HCT116 (cell line): ENCODE results near the gene LZTS3. TPM values are rescaled to one million over a fixed set of nuclear protein-coding genes. Genes with fewer than 3 reads are reported as not detected.

Experiments
- ATAC-seq: fragments of 200-7000 bp; cut with Tn5 transposase; 2 replicates; pipeline ENCODE4 v1.9.1; 2020; ENCODE audit warnings: mild to moderate bottlenecking, moderate library complexity
- BruUV-seq: library from RNA; stranded (reverse); fragments of 400-500 nt; replicated peaks from 2 replicates; lab custom pipeline; 2021; lab: Mats Ljungman, UMichigan
- CTCF ChIA-PET: fragments of 300-600 bp; sonication (Branson Sonifier 250); formaldehyde crosslinking; loops from one replicate; lab custom pipeline; 2021; ENCODE audit warnings: antibody characterized with exemption; lab: Charles Lee
- POLR2A ChIA-PET: fragments of 300-600, 350-600 bp; sonication (Branson Sonifier 250); formaldehyde crosslinking; loops from one replicate; lab custom pipeline; 2021; ENCODE audit warnings: antibody characterized with exemption; lab: Charles Lee
- RAD21 ChIA-PET, 2 experiments: fragments of 300-600 bp; sonication (Branson Sonifier 250); formaldehyde crosslinking; loops; one replicate each; lab custom pipeline; 2023; ENCODE audit warnings: low total read pairs in 2 of 2; ENCODE audit not compliant: uncharacterized antibody in 2 of 2, unreplicated experiment in 2 of 2, low non-redundant PET in 1 of 2; lab: Charles Lee
- DNase-seq: peaks from one replicate; pipeline ENCODE4 v3.0.0-alpha.2; 2010; ENCODE audit warnings: low read depth, low spot score
- H2AFZ ChIP-seq: fragments of 200-600 bp; shearing (Covaris generic), sonication (generic); 2 replicates; pipeline ENCODE4 v1.6.1; 2017; ENCODE audit warnings: low read depth, mixed run types, mixed read lengths, antibody characterized with exemption, low read length; ENCODE audit not compliant: poor library complexity, severe bottlenecking
- H3K27ac ChIP-seq: 2 replicates; pipeline ENCODE4 v1.5.1; 2012; ENCODE audit warnings: low read depth, low read length
- H3K27me3 ChIP-seq: fragments of 200-600 bp; sonication (generic); 2 replicates; pipeline ENCODE4 v1.6.1; 2016; ENCODE audit warnings: mixed run types, low read length, mixed read lengths; ENCODE audit not compliant: insufficient read depth
- H3K36me3 ChIP-seq, 2 experiments: fragments of 200-500 bp in 1 of 2; fragments of 200-600 bp in 1 of 2; sonication (Bioruptor generic) in 1 of 2; sonication (generic) in 1 of 2; 2 replicates each; pipeline versions ENCODE4 v1.5.1 to v1.6.1; 2014 to 2016; ENCODE audit warnings: low read length in 2 of 2, inconsistent platforms in 1 of 2, mixed read lengths in 1 of 2, mixed run types in 1 of 2; ENCODE audit not compliant: insufficient read depth in 2 of 2, control insufficient read depth in 1 of 2
- H3K4me1 ChIP-seq, 2 experiments: fragments of 200-600 bp in 1 of 2; sonication (generic) in 1 of 2; 2 replicates each; pipeline versions ENCODE4 v1.5.1 to v1.6.1; 2012 to 2017; ENCODE audit warnings: low read length in 2 of 2, inconsistent platforms in 1 of 2, mild to moderate bottlenecking in 1 of 2, mixed read lengths in 1 of 2, mixed run types in 1 of 2, moderate library complexity in 1 of 2; ENCODE audit not compliant: insufficient read depth in 2 of 2, control insufficient read depth in 1 of 2
- H3K4me2 ChIP-seq: fragments of 200-600 bp; sonication (generic); 2 replicates; pipeline ENCODE4 v1.6.1; 2017; ENCODE audit warnings: mixed run types, low read length, mixed read lengths
- H3K4me3 ChIP-seq, 2 experiments: fragments of 200-600 bp in 1 of 2; sonication (generic) in 1 of 2; replicated peaks in 1 of 2; 2 replicates each; pipeline ENCODE4 v1.5.1; 2011 to 2016; ENCODE audit warnings: low read length in 2 of 2, control low read depth in 1 of 2, low read depth in 1 of 2, mild to moderate bottlenecking in 1 of 2, mixed read lengths in 1 of 2, mixed run types in 1 of 2
- H3K79me2 ChIP-seq: fragments of 200-600 bp; sonication (generic); 2 replicates; pipeline ENCODE4 v1.6.1; 2017; ENCODE audit warnings: mild to moderate bottlenecking, mixed run types, low read length, moderate library complexity, mixed read lengths; ENCODE audit not compliant: insufficient read depth
- H3K9ac ChIP-seq: fragments of 200-600 bp; sonication (generic); 2 replicates; pipeline ENCODE4 v1.6.1; 2016; ENCODE audit warnings: low read length, mixed read lengths
- H3K9me2 ChIP-seq: fragments of 200-600 bp; sonication (generic), shearing (Covaris generic); 2 replicates; pipeline ENCODE4 v1.6.1; 2017; ENCODE audit warnings: mixed run types, mild to moderate bottlenecking, moderate library complexity; ENCODE audit not compliant: insufficient read depth
- H3K9me3 ChIP-seq, 2 experiments: fragments of 200-500 bp in 1 of 2; fragments of 200-600 bp in 1 of 2; sonication (Bioruptor generic) in 1 of 2; sonication (generic) in 1 of 2; 2 replicates each; pipeline ENCODE4 v1.6.1; 2014 to 2017; ENCODE audit warnings: low read length in 2 of 2, mixed read lengths in 2 of 2, inconsistent platforms in 1 of 2, low read depth in 1 of 2, mild to moderate bottlenecking in 1 of 2, mixed run types in 1 of 2, moderate library complexity in 1 of 2; ENCODE audit not compliant: control insufficient read depth in 1 of 2, insufficient read depth in 1 of 2
- H4K20me1 ChIP-seq: fragments of 200-600 bp; sonication (generic), shearing (Covaris generic); 2 replicates; pipeline ENCODE4 v1.6.1; 2017; ENCODE audit warnings: mixed run types, mild to moderate bottlenecking, moderate library complexity; ENCODE audit not compliant: insufficient read depth
- ATF3 ChIP-seq: IDR thresholded peaks from 2 replicates; pipeline ENCODE4 v1.6.1; 2012
- CBX3 ChIP-seq: IDR thresholded peaks from 2 replicates; pipeline ENCODE4 v1.6.1; 2012; ENCODE audit warnings: low read depth
- CEBPB ChIP-seq: IDR thresholded peaks from 2 replicates; pipeline ENCODE4 v1.6.1; 2012; ENCODE audit warnings: low read depth
- CTCF ChIP-seq, 3 experiments: fragments of 200-600 bp in 1 of 3; sonication (generic) in 1 of 3; IDR thresholded peaks in 2 of 3; conservative IDR thresholded peaks in 1 of 3; 2 replicates each; pipeline ENCODE4 v1.5.1; 2012 to 2017; ENCODE audit warnings: low read depth in 2 of 3, low read length in 2 of 3, antibody characterized with exemption in 1 of 3, borderline replicate concordance in 1 of 3, control low read depth in 1 of 3, mild to moderate bottlenecking in 1 of 3, mixed read lengths in 1 of 3, mixed run types in 1 of 3, moderate library complexity in 1 of 3; ENCODE audit not compliant: insufficient read depth in 1 of 3
- EGR1 ChIP-seq: IDR thresholded peaks from 2 replicates; pipeline ENCODE4 v1.6.1; 2012; ENCODE audit warnings: low read depth
- ELF1 ChIP-seq: IDR thresholded peaks from 2 replicates; pipeline ENCODE4 v1.6.1; 2012; ENCODE audit warnings: low read depth, borderline replicate concordance
- EZH2 ChIP-seq: fragments of 200-600 bp; sonication (generic); IDR thresholded peaks from 2 replicates; pipeline ENCODE4 v1.6.1; 2017; ENCODE audit warnings: antibody characterized with exemption, mixed run types
- EZH2phosphoT487 ChIP-seq: fragments of 200-600 bp; IDR thresholded peaks from 2 replicates; pipeline ENCODE4 v1.6.1; 2018; ENCODE audit warnings: antibody characterized with exemption, borderline replicate concordance
- FOSL1 ChIP-seq: IDR thresholded peaks from 2 replicates; pipeline ENCODE4 v1.6.1; 2012; ENCODE audit warnings: low read depth
- POLR2A ChIP-seq: IDR thresholded peaks from 2 replicates; pipeline ENCODE4 v1.7.0; 2011; ENCODE audit warnings: borderline replicate concordance; ENCODE audit not compliant: insufficient read depth, insufficient read length; ENCODE audit errors: extremely low read depth
- POLR2AphosphoS5 ChIP-seq: IDR thresholded peaks from 2 replicates; pipeline ENCODE4 v1.6.1; 2011; ENCODE audit warnings: mild to moderate bottlenecking, low read depth, low read length, moderate library complexity
- RAD21 ChIP-seq: IDR thresholded peaks from 2 replicates; pipeline ENCODE4 v1.6.1; 2012; ENCODE audit warnings: low read depth, mild to moderate bottlenecking
- SIN3A ChIP-seq: IDR thresholded peaks from 2 replicates; pipeline ENCODE4 v1.6.1; 2012; ENCODE audit warnings: low read depth
- SP1 ChIP-seq: IDR thresholded peaks from 2 replicates; pipeline ENCODE4 v1.6.1; 2012; ENCODE audit warnings: low read depth
- SRF ChIP-seq: IDR thresholded peaks from 2 replicates; pipeline ENCODE4 v1.6.1; 2012; ENCODE audit warnings: low read depth
- YY1 ChIP-seq: IDR thresholded peaks from 2 replicates; pipeline ENCODE4 v1.6.1; 2011; ENCODE audit warnings: low read length, low read depth, moderate library complexity, mild to moderate bottlenecking; ENCODE audit not compliant: insufficient replicate concordance; ENCODE audit errors: extremely low read depth
- ZBTB33 ChIP-seq: IDR thresholded peaks from 2 replicates; pipeline ENCODE4 v1.6.1; 2011; ENCODE audit warnings: mild to moderate bottlenecking, low read length, moderate library complexity; ENCODE audit not compliant: insufficient replicate concordance; ENCODE audit errors: extremely low read depth
- ZFX ChIP-seq: fragments of 450-650 bp; IDR thresholded peaks from 2 replicates; pipeline ENCODE4 v1.6.1; 2017
- ZNF274 ChIP-seq: fragments of 200-500 bp; sonication (Bioruptor generic); IDR thresholded peaks from 2 replicates; pipeline ENCODE4 v1.6.1; 2014; ENCODE audit warnings: mild to moderate bottlenecking, low read depth, low read length, inconsistent platforms
- intact Hi-C: fragments of 100-400 bp; cut with micrococcal nuclease; formaldehyde crosslinking; loops from 2 replicates; pipeline ENCODE4 v1.10.0; 2022
- total RNA-seq: library from RNA; stranded (reverse); gene quantifications from one replicate; pipeline ENCODE4 v1.2.1, GENCODE V29; 2021; ENCODE audit not compliant: unreplicated experiment
- TF ChIP-seq, protein P1 (sequence below): IDR thresholded peaks from 2 replicates; pipeline ENCODE4 v1.6.1; 2012; ENCODE audit warnings: low read depth

Gene LZTS3
- total RNA-seq, 1 experiment from 2014 or later: 5.2 TPM

- no peak for TF ChIP-seq POLR2A
- TF ChIP-seq EZH2: no peak
- TF ChIP-seq EGR1: no peak
- no peak for TF ChIP-seq CTCF (IDR thresholded peaks at IDR 0.05 in 2 of 3, conservative IDR thresholded peaks at IDR 0.05 in 1 of 3; ENCODE audit: borderline replicate concordance in 1 of 3, insufficient read depth in 1 of 3, low read depth in 2 of 3, low read length in 2 of 3)
- TF ChIP-seq, protein P1, sequence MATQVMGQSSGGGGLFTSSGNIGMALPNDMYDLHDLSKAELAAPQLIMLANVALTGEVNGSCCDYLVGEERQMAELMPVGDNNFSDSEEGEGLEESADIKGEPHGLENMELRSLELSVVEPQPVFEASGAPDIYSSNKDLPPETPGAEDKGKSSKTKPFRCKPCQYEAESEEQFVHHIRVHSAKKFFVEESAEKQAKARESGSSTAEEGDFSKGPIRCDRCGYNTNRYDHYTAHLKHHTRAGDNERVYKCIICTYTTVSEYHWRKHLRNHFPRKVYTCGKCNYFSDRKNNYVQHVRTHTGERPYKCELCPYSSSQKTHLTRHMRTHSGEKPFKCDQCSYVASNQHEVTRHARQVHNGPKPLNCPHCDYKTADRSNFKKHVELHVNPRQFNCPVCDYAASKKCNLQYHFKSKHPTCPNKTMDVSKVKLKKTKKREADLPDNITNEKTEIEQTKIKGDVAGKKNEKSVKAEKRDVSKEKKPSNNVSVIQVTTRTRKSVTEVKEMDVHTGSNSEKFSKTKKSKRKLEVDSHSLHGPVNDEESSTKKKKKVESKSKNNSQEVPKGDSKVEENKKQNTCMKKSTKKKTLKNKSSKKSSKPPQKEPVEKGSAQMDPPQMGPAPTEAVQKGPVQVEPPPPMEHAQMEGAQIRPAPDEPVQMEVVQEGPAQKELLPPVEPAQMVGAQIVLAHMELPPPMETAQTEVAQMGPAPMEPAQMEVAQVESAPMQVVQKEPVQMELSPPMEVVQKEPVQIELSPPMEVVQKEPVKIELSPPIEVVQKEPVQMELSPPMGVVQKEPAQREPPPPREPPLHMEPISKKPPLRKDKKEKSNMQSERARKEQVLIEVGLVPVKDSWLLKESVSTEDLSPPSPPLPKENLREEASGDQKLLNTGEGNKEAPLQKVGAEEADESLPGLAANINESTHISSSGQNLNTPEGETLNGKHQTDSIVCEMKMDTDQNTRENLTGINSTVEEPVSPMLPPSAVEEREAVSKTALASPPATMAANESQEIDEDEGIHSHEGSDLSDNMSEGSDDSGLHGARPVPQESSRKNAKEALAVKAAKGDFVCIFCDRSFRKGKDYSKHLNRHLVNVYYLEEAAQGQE: no peak
- TF ChIP-seq ZNF274: no peak
- TF ChIP-seq ELF1: no peak
- no peak for TF ChIP-seq CBX3
- TF ChIP-seq SIN3A: no peak
- TF ChIP-seq ATF3: no peak
- no peak for TF ChIP-seq RAD21
- TF ChIP-seq CEBPB: no peak
- no peak for TF ChIP-seq ZBTB33
- TF ChIP-seq POLR2AphosphoS5: no peak
- no peak for TF ChIP-seq FOSL1
- no peak for TF ChIP-seq YY1
- TF ChIP-seq EZH2phosphoT487: no peak
- no peak for TF ChIP-seq ZFX
- no peak for TF ChIP-seq SP1
- TF ChIP-seq SRF: no peak
- H3K9me2 ChIP-seq: no peaks in the 10 kb centered on the region
Observed at GRCh38 chr20:3166913-3167342, 6.4 kb downstream of the LZTS3 start.

More at GRCh38 chr20:3166913-3167342, 6.4 kb downstream of the LZTS3 start:
- POLR2A ChIA-PET: interaction anchor here (0.8 kb wide), 1 partner anchor 573 kb away, joined by 3 read pairs; no protein-coding TSS in a partner anchor
- Histone ChIP-seq H3K4me1 (no peaks in the 10 kb centered on the region), H3K9ac (no peak overlapping the region), H3K79me2 (no peaks in the 10 kb centered on the region), H3K4me3 (no peak overlapping the region), H3K27ac (no peak overlapping the region), H3K27me3 (no peaks in the 10 kb centered on the region), H3K9me3 (no peaks in the 10 kb centered on the region), H3K36me3 (no peaks in the 10 kb centered on the region), H4K20me1 (no peaks in the 10 kb centered on the region), H2AFZ (no peak overlapping the region), H3K4me2 (no peak overlapping the region)
- no peak for ATAC-seq
- CTCF ChIA-PET: interaction anchor here (0.6 kb wide), 1 partner anchor 544 kb away, joined by 3 read pairs; no protein-coding TSS in a partner anchor
- no TSS peak for BruUV-seq
- intact Hi-C loops: no loop called here
- no peak for DNase-seq
- RAD21 ChIA-PET: no interaction called here
